Retinal pigment epithelial cell (primary cell): Measurements from ENCODE around the gene MUC5AC.

Source experiments
- DNase-seq: peaks from one replicate; pipeline ENCODE4 v3.0.0-alpha.2; 2010; ENCODE audit warnings: low read depth
- H3K4me3 ChIP-seq: 2 replicates; pipeline ENCODE4 v1.5.1; 2011; ENCODE audit warnings: mild to moderate bottlenecking, low read length, control low read depth, moderate library complexity
- CTCF ChIP-seq: conservative IDR thresholded peaks from 2 replicates; pipeline ENCODE4 v1.5.1; 2011; ENCODE audit warnings: low read depth, low read length, control low read depth, inconsistent platforms

Gene MUC5AC

GRCh38 chr11:1198561-1199240, 40.9 kb downstream of the MUC5AC start:
- no peak for TF ChIP-seq CTCF
- no peak for DNase-seq
- no peak overlapping the region for H3K4me3 ChIP-seq

GRCh38 chr11:1199241-1199750, 41.5 kb downstream of the MUC5AC start:
- H3K4me3 ChIP-seq = no peak overlapping the region
- no peak for DNase-seq
- TF ChIP-seq CTCF = no peak

GRCh38 chr11:1199751-1200610, 42.2 kb downstream of the MUC5AC start:
- TF ChIP-seq CTCF = no peak
- no peak overlapping the region for H3K4me3 ChIP-seq
- DNase-seq = no peak

GRCh38 chr11:1200611-1201191, 42.9 kb downstream of the MUC5AC start:
- TF ChIP-seq CTCF = no peak
- no peak overlapping the region for H3K4me3 ChIP-seq
- DNase-seq = no peak

- no peak for TF ChIP-seq CTCF
- no peak for DNase-seq
- no peak overlapping the region for H3K4me3 ChIP-seq
Measured at GRCh38 chr11:1201395-1202153, 43.8 kb downstream of the MUC5AC start.

GRCh38 chr11:1202154-1202775, 44.5 kb downstream of the MUC5AC start:
- H3K4me3 ChIP-seq = no peak overlapping the region
- no peak for TF ChIP-seq CTCF
- no peak for DNase-seq
